GM18498 (cell line): ENCODE measurements around the gene SLC25A21.
"Not testable (repeated sequence)": the region's sequence is repeated elsewhere in the genome, so short reads cannot be mapped to it uniquely, and the experiment has no call there.

Experiments used
- ATAC-seq: cut with Tn5 transposase; IDR thresholded peaks from one replicate; pipeline ENCODE4 v1.9.1; 2021; ENCODE audit warnings: mild to moderate bottlenecking, moderate library complexity; ENCODE audit not compliant: unreplicated experiment

The SLC25A21 gene

GRCh38 chr14:37187294-37187693, 14.9 kb upstream of the SLC25A21 start:
- ATAC-seq = no peak

GRCh38 chr14:37186865-37187264, 14.5 kb upstream of the SLC25A21 start:
- no peak for ATAC-seq

- ATAC-seq = no peak
Measured at GRCh38 chr14:37185670-37186069, 13.3 kb upstream of the SLC25A21 start.

GRCh38 chr14:37184520-37184919, 12.1 kb upstream of the SLC25A21 start:
- ATAC-seq = not testable (repeated sequence)

GRCh38 chr14:37181441-37181840, 9.0 kb upstream of the SLC25A21 start:
- ATAC-seq = no peak

- ATAC-seq = not testable (repeated sequence)
Measured at GRCh38 chr14:37180886-37181285, 8.5 kb upstream of the SLC25A21 start.

- no peak for ATAC-seq
Measured at GRCh38 chr14:37179896-37180502, 7.6 kb upstream of the SLC25A21 start.

GRCh38 chr14:37172936-37173614, 669 bp upstream of the SLC25A21 start:
- ATAC-seq = no peak

- no peak for ATAC-seq
Measured at GRCh38 chr14:37171678-37172023, 755 bp downstream of the SLC25A21 start.

- ATAC-seq = no peak
Measured at GRCh38 chr14:37170993-37171392, 1.4 kb downstream of the SLC25A21 start.

- no peak for ATAC-seq
Measured at GRCh38 chr14:37170237-37170636, 2.2 kb downstream of the SLC25A21 start.

GRCh38 chr14:37168721-37169120, 3.7 kb downstream of the SLC25A21 start:
- ATAC-seq = no peak

GRCh38 chr14:37167151-37168047, 5.0 kb downstream of the SLC25A21 start:
- no peak for ATAC-seq

GRCh38 chr14:37165794-37166193, 6.6 kb downstream of the SLC25A21 start:
- ATAC-seq = no peak

- ATAC-seq = not testable (repeated sequence)
Measured at GRCh38 chr14:37162307-37162706, 10.1 kb downstream of the SLC25A21 start.

GRCh38 chr14:37157987-37158386, 14.4 kb downstream of the SLC25A21 start:
- no peak for ATAC-seq

- no peak for ATAC-seq
Measured at GRCh38 chr14:37153483-37153882, 18.9 kb downstream of the SLC25A21 start.

GRCh38 chr14:37153005-37153404, 19.4 kb downstream of the SLC25A21 start:
- no peak for ATAC-seq

- no peak for ATAC-seq
Measured at GRCh38 chr14:37150414-37150813, 22.0 kb downstream of the SLC25A21 start.

GRCh38 chr14:37147310-37147880, 25.0 kb downstream of the SLC25A21 start:
- no peak for ATAC-seq

- ATAC-seq = not testable (repeated sequence)
Measured at GRCh38 chr14:37146438-37146837, 26.0 kb downstream of the SLC25A21 start.
